BJ (cell line): Measurements from ENCODE around the gene SLC22A23. TPM values are rescaled to one million over a fixed set of nuclear protein-coding genes. Genes with fewer than 3 reads are reported as not detected.

Source experiments
- CTCF ChIA-PET: fragments of 350-600 bp; formaldehyde crosslinking; extraction: SDS; loops from one replicate; lab custom pipeline; 2021; ENCODE audit warnings: antibody characterized with exemption, inconsistent platforms; lab: Yijun Ruan, JAX
- POLR2A ChIA-PET: fragments of 300-600 bp; sonication (Branson Sonifier 250); formaldehyde crosslinking; extraction: SDS; loops from one replicate; lab custom pipeline; 2021; ENCODE audit warnings: antibody characterized with exemption; lab: Charles Lee
- DNase-seq: peaks from one replicate; pipeline ENCODE4 v3.0.0-alpha.2; 2011; ENCODE audit warnings: low read depth
- H3K27me3 ChIP-seq: 2 replicates; pipeline ENCODE4 v1.6.0; 2011; ENCODE audit warnings: low read length; ENCODE audit not compliant: control insufficient read depth, insufficient read depth
- H3K36me3 ChIP-seq: 2 replicates; pipeline ENCODE4 v1.5.1; 2011; ENCODE audit warnings: low read length; ENCODE audit not compliant: control insufficient read depth, insufficient read depth
- H3K4me3 ChIP-seq: 2 replicates; pipeline ENCODE4 v1.5.1; 2011; ENCODE audit warnings: low read depth, mild to moderate bottlenecking, control low read depth, low read length
- CTCF ChIP-seq: IDR thresholded peaks from 2 replicates; pipeline ENCODE4 v1.5.1; 2011; ENCODE audit warnings: low read depth, mild to moderate bottlenecking, control low read depth, inconsistent platforms, low read length, moderate library complexity; ENCODE audit not compliant: insufficient read depth
- polyA plus RNA-seq: library from polyadenylated mRNA; depleted of rRNA; stranded (reverse); fragments of >200 nt; gene quantifications from 2 replicates; pipeline ENCODE4 v1.2.3, GENCODE V29; 2011

Gene SLC22A23
- polyA plus RNA-seq, 1 experiment: 0.44 TPM

DNA sequence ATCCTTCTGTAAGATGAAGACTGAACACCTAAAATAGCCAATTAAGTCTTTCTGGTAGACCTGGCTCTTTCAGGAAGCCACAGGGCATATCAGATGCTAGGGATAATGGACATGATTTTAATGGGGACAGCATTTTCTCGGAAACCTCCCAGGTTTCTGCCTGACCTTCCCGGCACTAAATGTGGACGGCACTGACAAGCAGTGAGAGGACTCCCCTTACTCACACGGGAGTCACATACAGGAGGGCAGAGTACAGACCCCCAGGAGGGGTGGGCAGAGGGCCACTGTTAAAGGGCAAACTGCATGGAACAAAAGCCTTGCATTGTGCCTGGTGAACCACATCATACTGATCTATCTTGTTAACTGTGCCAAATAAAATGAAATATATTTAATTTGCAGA, 178.2 kb downstream of the SLC22A23 start:
- H3K27me3 ChIP-seq: no peaks in the 10 kb centered on the region
- no peak for TF ChIP-seq CTCF
- no peak for DNase-seq
- POLR2A ChIA-PET: no interaction called here
- CTCF ChIA-PET: interaction anchor here (3.3 to 6.3 kb wide), 2 partner anchors 445 to 452 kb away, joined by 17 to 74 read pairs; no protein-coding TSS in a partner anchor
- H3K4me3 ChIP-seq: no peak overlapping the region
- H3K36me3 ChIP-seq: no peaks in the 10 kb centered on the region

DNA sequence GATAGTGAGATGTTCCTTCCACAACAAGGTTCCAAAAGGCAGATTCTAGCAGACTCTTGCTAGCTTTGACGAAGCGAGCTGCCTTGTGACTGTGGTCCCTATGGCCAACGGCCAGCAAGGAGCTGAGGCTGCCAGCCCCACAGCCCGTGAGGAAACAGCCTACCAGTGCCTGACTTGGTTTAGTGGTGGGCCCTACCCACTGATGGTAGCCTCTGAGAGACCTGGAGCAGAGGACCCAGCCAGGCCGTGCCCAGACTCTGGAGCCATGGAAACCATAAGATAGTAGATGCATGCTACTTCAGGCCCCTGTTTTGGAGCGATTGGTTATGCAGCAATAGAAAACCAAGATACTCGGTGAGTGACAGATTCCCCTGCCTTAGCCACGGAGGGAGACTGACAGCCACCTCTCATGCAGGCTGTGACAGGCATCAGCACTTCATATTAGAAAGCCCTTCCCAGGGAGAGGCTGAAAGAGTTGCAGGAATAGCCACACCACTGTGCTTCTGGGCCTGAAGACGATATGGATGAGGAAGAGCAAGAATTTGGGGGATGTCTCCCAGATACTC, 178.9 kb downstream of the SLC22A23 start:
- Histone ChIP-seq H3K36me3 (no peaks in the 10 kb centered on the region), H3K27me3 (no peaks in the 10 kb centered on the region), H3K4me3 (no peak overlapping the region)
- DNase-seq: no peak
- no peak for TF ChIP-seq CTCF
- ChIA-PET POLR2A (no interaction called here), CTCF (interaction anchor here (0.9 to 6.3 kb wide), 2 partner anchors 453 to 703 kb away, joined by 3 to 74 read pairs; no protein-coding TSS in a partner anchor)

DNA sequence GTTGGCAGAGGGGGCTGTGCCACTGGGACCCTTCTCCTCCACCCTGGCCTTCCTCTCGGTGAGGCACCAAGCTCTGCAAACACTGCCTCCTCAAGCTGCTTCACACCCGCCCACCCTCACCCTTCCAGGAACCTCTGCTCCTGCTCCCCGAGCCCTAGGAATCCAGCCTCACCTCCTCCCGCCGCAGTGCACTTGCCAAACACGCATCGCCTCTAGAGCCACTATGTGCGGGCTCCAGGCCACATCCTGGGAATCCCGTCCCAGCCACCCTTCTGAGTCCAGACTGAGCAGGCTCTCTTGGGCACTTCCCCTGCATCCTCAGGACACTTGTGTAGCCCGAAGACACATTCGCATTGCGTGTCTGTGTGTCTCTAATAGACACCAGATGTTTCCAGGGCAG, 179.6 kb downstream of the SLC22A23 start:
- TF ChIP-seq CTCF: no peak
- Histone ChIP-seq H3K36me3 (no peaks in the 10 kb centered on the region), H3K4me3 (no peak overlapping the region), H3K27me3 (no peaks in the 10 kb centered on the region)
- ChIA-PET CTCF (interaction anchor here (0.9 to 2.2 kb wide), 2 partner anchors 456 to 704 kb away, joined by 3 to 15 read pairs; no protein-coding TSS in a partner anchor), POLR2A (no interaction called here)
- no peak for DNase-seq

DNA sequence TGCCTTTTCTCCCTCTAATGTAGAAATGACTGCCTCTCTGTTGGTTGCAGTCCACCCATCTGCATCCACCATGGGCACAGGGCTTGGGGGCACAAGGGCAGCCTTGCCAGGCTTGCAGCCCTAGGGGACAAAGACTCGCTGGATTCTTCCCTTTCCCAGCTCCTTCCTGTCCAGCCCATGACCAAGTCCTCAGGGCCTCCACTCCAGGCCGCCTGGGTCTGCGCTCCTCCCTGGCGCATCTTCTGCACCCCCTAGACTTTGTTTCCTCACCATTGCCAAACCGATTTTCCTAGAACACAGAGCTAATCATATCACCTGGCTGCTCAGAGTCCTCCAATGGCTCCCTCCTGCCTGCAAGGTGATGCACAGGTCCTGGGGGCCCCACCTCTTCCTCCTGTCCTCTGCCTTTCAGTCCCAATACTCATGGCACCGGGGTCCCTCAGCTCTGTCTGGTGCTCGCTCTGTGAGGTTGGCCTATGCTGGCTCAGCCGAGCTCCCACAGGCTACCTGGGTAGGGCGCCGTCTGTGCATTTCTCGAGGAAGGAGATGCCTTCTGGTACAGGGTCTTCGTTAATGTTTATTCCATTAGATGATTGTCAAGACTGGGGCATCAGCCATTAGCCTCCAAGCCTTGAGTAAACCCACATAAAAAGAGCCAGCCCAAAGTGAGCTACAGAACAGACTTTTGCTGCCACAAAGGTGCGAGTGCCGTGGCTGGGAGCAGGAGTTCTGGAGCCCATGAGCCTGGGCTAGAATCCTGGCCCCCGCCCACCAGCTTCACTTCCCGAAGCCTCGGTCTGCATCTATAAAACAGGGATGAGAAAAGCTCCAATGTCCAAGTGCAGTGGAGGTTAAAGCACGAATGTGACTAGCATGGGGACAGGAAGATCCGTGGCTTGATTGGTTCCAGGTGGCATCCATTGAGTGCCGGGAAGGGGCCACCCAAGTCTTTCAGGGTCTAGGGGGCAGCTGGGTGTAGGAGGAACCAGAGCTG, 180.4 kb downstream of the SLC22A23 start:
- ChIA-PET CTCF (interaction anchor here (0.8 to 2.2 kb wide), 2 partner anchors 134 to 457 kb away, joined by 3 to 15 read pairs; no protein-coding TSS in a partner anchor), POLR2A (no interaction called here)
- Histone ChIP-seq H3K4me3 (no peak overlapping the region), H3K27me3 (no peaks in the 10 kb centered on the region), H3K36me3 (peaks cover under 1% of the 10 kb centered on the region; the same call in 1 of the 2 replicates)
- no peak for TF ChIP-seq CTCF
- DNase-seq: no peak
